Activated CD8-positive, alpha-beta T cell treated with anti-CD3 and anti-CD28 coated beads for 36 hours (primary cell): Measurements from ENCODE around the gene IFITM10. TPM values are rescaled to one million over a fixed set of nuclear protein-coding genes. Genes with fewer than 3 reads are reported as not detected.
A peak's percentile ranks its signal among the peaks of the same experiment; 100 is the strongest.

Experiments
- ATAC-seq: fragments of 200-7000 bp; cut with Tn5 transposase; one replicate; pipeline ENCODE4 v1.10.0; 2021; ENCODE audit warnings: mild to moderate bottlenecking, moderate library complexity
- CTCF ChIA-PET: fragments of 350-600 bp; sonication (Branson Sonifier 250); formaldehyde crosslinking; loops from one replicate; lab custom pipeline; 2021; ENCODE audit warnings: antibody characterized with exemption; lab: Charles Lee
- POLR2A ChIA-PET: fragments of 350-600 bp; sonication (Branson Sonifier 250); formaldehyde crosslinking; loops from one replicate; lab custom pipeline; 2021; ENCODE audit warnings: antibody characterized with exemption; lab: Charles Lee
- DNase-seq: peaks from one replicate; pipeline ENCODE4 v3.0.0-alpha.2; 2020
- H3K27ac Mint-ChIP-seq: one replicate; pipeline ENCODE4 v1.8.0; 2021; ENCODE audit warnings: mild to moderate bottlenecking, mixed read lengths
- H3K27me3 Mint-ChIP-seq: one replicate; pipeline ENCODE4 v1.8.0; 2021; ENCODE audit warnings: mixed read lengths
- H3K36me3 Mint-ChIP-seq: one replicate; pipeline ENCODE4 v1.8.0; 2021; ENCODE audit warnings: low read depth, mixed read lengths
- H3K4me1 Mint-ChIP-seq: one replicate; pipeline ENCODE4 v1.8.0; 2021; ENCODE audit warnings: low read depth, mixed read lengths
- H3K4me3 Mint-ChIP-seq: one replicate; pipeline ENCODE4 v1.8.0; 2021; ENCODE audit warnings: mild to moderate bottlenecking, moderate library complexity, mixed read lengths
- H3K9me3 Mint-ChIP-seq: one replicate; pipeline ENCODE4 v1.8.0; 2021; ENCODE audit warnings: mixed read lengths
- CTCF ChIP-seq: fragments of 200-600 bp; IDR thresholded peaks from one replicate; pipeline ENCODE4 v1.8.0; 2022; ENCODE audit warnings: antibody characterized with exemption, mild to moderate bottlenecking
- intact Hi-C: fragments of 100-400 bp; cut with micrococcal nuclease; formaldehyde crosslinking; loops from one replicate; pipeline ENCODE4 v1.10.0; 2022
- total RNA-seq, 2 experiments: library from RNA; stranded (reverse); gene quantifications; one replicate each; pipeline ENCODE4 v1.2.3, GENCODE V29; 2021

IFITM10 gene
- total RNA-seq, 2 experiments from 2014 or later, result 0.07 to 0.31 TPM

GRCh38 chr11:1751999-1752906 is 1.9 kb upstream of the IFITM10 start:
- intact Hi-C loops, result no loop called here
- DNase-seq (no peak), ATAC-seq (no peak)
- ChIA-PET CTCF (interaction anchor here (0.7 to 1.9 kb wide), 3 partner anchors 80 to 553 kb away, joined by 3 to 5 read pairs (median 4); no protein-coding TSS in a partner anchor), POLR2A (interaction anchor here (1.0 to 1.2 kb wide), 2 partner anchors 18 to 22 kb away, joined by 3 read pairs; no protein-coding TSS in a partner anchor)
- no peaks in the 10 kb centered on the region for H3K9me3 Mint-ChIP-seq
- H3K4me3 Mint-ChIP-seq, result no peak overlapping the region
- peaks cover 14% of the 10 kb centered on the region for H3K36me3 Mint-ChIP-seq
- no peak for TF ChIP-seq CTCF
- H3K4me1 Mint-ChIP-seq, result peaks cover 41% of the 10 kb centered on the region
- no peak overlapping the region for H3K27ac Mint-ChIP-seq
- peaks cover 15% of the 10 kb centered on the region for H3K27me3 Mint-ChIP-seq

GRCh38 chr11:1751531-1751921 is 1.1 kb upstream of the IFITM10 start:
- peaks cover 9% of the 10 kb centered on the region for H3K36me3 Mint-ChIP-seq
- no peak overlapping the region for H3K4me3 Mint-ChIP-seq
- ChIA-PET POLR2A (interaction anchor here (1.0 to 1.2 kb wide), 2 partner anchors 18 to 21 kb away, joined by 3 read pairs; no protein-coding TSS in a partner anchor), CTCF (interaction anchor here (1.9 kb wide), 1 partner anchor 81 kb away, joined by 4 read pairs; no protein-coding TSS in a partner anchor)
- ATAC-seq (no peak), DNase-seq (no peak)
- TF ChIP-seq CTCF, result no peak
- H3K27ac Mint-ChIP-seq, result no peak overlapping the region
- H3K27me3 Mint-ChIP-seq, result peaks cover 15% of the 10 kb centered on the region
- H3K4me1 Mint-ChIP-seq, result peaks cover 34% of the 10 kb centered on the region
- intact Hi-C loops, result no loop called here
- no peaks in the 10 kb centered on the region for H3K9me3 Mint-ChIP-seq

- ChIA-PET POLR2A (interaction anchor here (1.0 to 1.2 kb wide), 2 partner anchors 17 to 21 kb away, joined by 3 read pairs; no protein-coding TSS in a partner anchor), CTCF (interaction anchor here (0.9 to 1.9 kb wide), 2 partner anchors 57 to 81 kb away, joined by 3 to 4 read pairs; no protein-coding TSS in a partner anchor)
- intact Hi-C loops, result no loop called here
- no peak for DNase-seq
- no peak for ATAC-seq
- Mint-ChIP-seq H3K27me3 (peaks cover 15% of the 10 kb centered on the region), H3K9me3 (peaks cover 2% of the 10 kb centered on the region), H3K4me1 (peaks cover 29% of the 10 kb centered on the region), H3K4me3 (no peak overlapping the region), H3K27ac (no peak overlapping the region), H3K36me3 (peaks cover 7% of the 10 kb centered on the region)
- TF ChIP-seq CTCF, result no peak
Measured at GRCh38 chr11:1750840-1751530, 590 bp upstream of the IFITM10 start.

- H3K4me1 Mint-ChIP-seq, result peaks cover 16% of the 10 kb centered on the region
- ATAC-seq (no peak), DNase-seq (no peak)
- H3K36me3 Mint-ChIP-seq, result peaks cover under 1% of the 10 kb centered on the region
- H3K27me3 Mint-ChIP-seq, result peaks cover 15% of the 10 kb centered on the region
- intact Hi-C loops, result no loop called here
- peak overlapping the region; percentile 16 for H3K4me3 Mint-ChIP-seq
- CTCF ChIA-PET, result no interaction called here
- POLR2A ChIA-PET, result no interaction called here
- peaks cover 2% of the 10 kb centered on the region for H3K9me3 Mint-ChIP-seq
- TF ChIP-seq CTCF, result no peak
- no peak overlapping the region for H3K27ac Mint-ChIP-seq
Measured at GRCh38 chr11:1749395-1750351, 722 bp downstream of the IFITM10 start.
